HCT116 (cell line): ENCODE measurements around the gene TSKU. TPM values are rescaled to one million over a fixed set of nuclear protein-coding genes. Genes with fewer than 3 reads are reported as not detected.

Experiments
- ATAC-seq: fragments of 200-7000 bp; cut with Tn5 transposase; 2 replicates; pipeline ENCODE4 v1.9.1; 2020; ENCODE audit warnings: mild to moderate bottlenecking, moderate library complexity
- BruUV-seq: library from RNA; stranded (reverse); fragments of 400-500 nt; replicated peaks from 2 replicates; lab custom pipeline; 2021; lab: Mats Ljungman, UMichigan
- CTCF ChIA-PET: fragments of 300-600 bp; sonication (Branson Sonifier 250); formaldehyde crosslinking; loops from one replicate; lab custom pipeline; 2021; ENCODE audit warnings: antibody characterized with exemption; lab: Charles Lee
- POLR2A ChIA-PET: fragments of 300-600, 350-600 bp; sonication (Branson Sonifier 250); formaldehyde crosslinking; loops from one replicate; lab custom pipeline; 2021; ENCODE audit warnings: antibody characterized with exemption; lab: Charles Lee
- RAD21 ChIA-PET, 2 experiments: fragments of 300-600 bp; sonication (Branson Sonifier 250); formaldehyde crosslinking; loops; one replicate each; lab custom pipeline; 2023; ENCODE audit warnings: low total read pairs in 2 of 2; ENCODE audit not compliant: uncharacterized antibody in 2 of 2, unreplicated experiment in 2 of 2, low non-redundant PET in 1 of 2; lab: Charles Lee
- DNase-seq: peaks from one replicate; pipeline ENCODE4 v3.0.0-alpha.2; 2010; ENCODE audit warnings: low read depth, low spot score
- H2AFZ ChIP-seq: fragments of 200-600 bp; shearing (Covaris generic), sonication (generic); 2 replicates; pipeline ENCODE4 v1.6.1; 2017; ENCODE audit warnings: low read depth, mixed run types, mixed read lengths, antibody characterized with exemption, low read length; ENCODE audit not compliant: poor library complexity, severe bottlenecking
- H3K27ac ChIP-seq: 2 replicates; pipeline ENCODE4 v1.5.1; 2012; ENCODE audit warnings: low read depth, low read length
- H3K27me3 ChIP-seq: fragments of 200-600 bp; sonication (generic); 2 replicates; pipeline ENCODE4 v1.6.1; 2016; ENCODE audit warnings: mixed run types, low read length, mixed read lengths; ENCODE audit not compliant: insufficient read depth
- H3K36me3 ChIP-seq, 2 experiments: fragments of 200-500 bp in 1 of 2; fragments of 200-600 bp in 1 of 2; sonication (Bioruptor generic) in 1 of 2; sonication (generic) in 1 of 2; 2 replicates each; pipeline versions ENCODE4 v1.5.1 to v1.6.1; 2014 to 2016; ENCODE audit warnings: low read length in 2 of 2, inconsistent platforms in 1 of 2, mixed read lengths in 1 of 2, mixed run types in 1 of 2; ENCODE audit not compliant: insufficient read depth in 2 of 2, control insufficient read depth in 1 of 2
- H3K4me1 ChIP-seq, 2 experiments: fragments of 200-600 bp in 1 of 2; sonication (generic) in 1 of 2; 2 replicates each; pipeline versions ENCODE4 v1.5.1 to v1.6.1; 2012 to 2017; ENCODE audit warnings: low read length in 2 of 2, inconsistent platforms in 1 of 2, mild to moderate bottlenecking in 1 of 2, mixed read lengths in 1 of 2, mixed run types in 1 of 2, moderate library complexity in 1 of 2; ENCODE audit not compliant: insufficient read depth in 2 of 2, control insufficient read depth in 1 of 2
- H3K4me2 ChIP-seq: fragments of 200-600 bp; sonication (generic); 2 replicates; pipeline ENCODE4 v1.6.1; 2017; ENCODE audit warnings: mixed run types, low read length, mixed read lengths
- H3K4me3 ChIP-seq, 2 experiments: fragments of 200-600 bp in 1 of 2; sonication (generic) in 1 of 2; replicated peaks in 1 of 2; 2 replicates each; pipeline ENCODE4 v1.5.1; 2011 to 2016; ENCODE audit warnings: low read length in 2 of 2, control low read depth in 1 of 2, low read depth in 1 of 2, mild to moderate bottlenecking in 1 of 2, mixed read lengths in 1 of 2, mixed run types in 1 of 2
- H3K79me2 ChIP-seq: fragments of 200-600 bp; sonication (generic); 2 replicates; pipeline ENCODE4 v1.6.1; 2017; ENCODE audit warnings: mild to moderate bottlenecking, mixed run types, low read length, moderate library complexity, mixed read lengths; ENCODE audit not compliant: insufficient read depth
- H3K9ac ChIP-seq: fragments of 200-600 bp; sonication (generic); 2 replicates; pipeline ENCODE4 v1.6.1; 2016; ENCODE audit warnings: low read length, mixed read lengths
- H3K9me2 ChIP-seq: fragments of 200-600 bp; sonication (generic), shearing (Covaris generic); 2 replicates; pipeline ENCODE4 v1.6.1; 2017; ENCODE audit warnings: mixed run types, mild to moderate bottlenecking, moderate library complexity; ENCODE audit not compliant: insufficient read depth
- H3K9me3 ChIP-seq, 2 experiments: fragments of 200-500 bp in 1 of 2; fragments of 200-600 bp in 1 of 2; sonication (Bioruptor generic) in 1 of 2; sonication (generic) in 1 of 2; 2 replicates each; pipeline ENCODE4 v1.6.1; 2014 to 2017; ENCODE audit warnings: low read length in 2 of 2, mixed read lengths in 2 of 2, inconsistent platforms in 1 of 2, low read depth in 1 of 2, mild to moderate bottlenecking in 1 of 2, mixed run types in 1 of 2, moderate library complexity in 1 of 2; ENCODE audit not compliant: control insufficient read depth in 1 of 2, insufficient read depth in 1 of 2
- H4K20me1 ChIP-seq: fragments of 200-600 bp; sonication (generic), shearing (Covaris generic); 2 replicates; pipeline ENCODE4 v1.6.1; 2017; ENCODE audit warnings: mixed run types, mild to moderate bottlenecking, moderate library complexity; ENCODE audit not compliant: insufficient read depth
- ATF3 ChIP-seq: IDR thresholded peaks from 2 replicates; pipeline ENCODE4 v1.6.1; 2012
- EGR1 ChIP-seq: IDR thresholded peaks from 2 replicates; pipeline ENCODE4 v1.6.1; 2012; ENCODE audit warnings: low read depth
- ELF1 ChIP-seq: IDR thresholded peaks from 2 replicates; pipeline ENCODE4 v1.6.1; 2012; ENCODE audit warnings: low read depth, borderline replicate concordance
- EZH2 ChIP-seq: fragments of 200-600 bp; sonication (generic); IDR thresholded peaks from 2 replicates; pipeline ENCODE4 v1.6.1; 2017; ENCODE audit warnings: antibody characterized with exemption, mixed run types
- EZH2phosphoT487 ChIP-seq: fragments of 200-600 bp; IDR thresholded peaks from 2 replicates; pipeline ENCODE4 v1.6.1; 2018; ENCODE audit warnings: antibody characterized with exemption, borderline replicate concordance
- JUND ChIP-seq: IDR thresholded peaks from 2 replicates; pipeline ENCODE4 v1.6.1; 2012
- POLR2A ChIP-seq: IDR thresholded peaks from 2 replicates; pipeline ENCODE4 v1.7.0; 2011; ENCODE audit warnings: borderline replicate concordance; ENCODE audit not compliant: insufficient read depth, insufficient read length; ENCODE audit errors: extremely low read depth
- POLR2AphosphoS5 ChIP-seq: IDR thresholded peaks from 2 replicates; pipeline ENCODE4 v1.6.1; 2011; ENCODE audit warnings: mild to moderate bottlenecking, low read depth, low read length, moderate library complexity
- RAD21 ChIP-seq: IDR thresholded peaks from 2 replicates; pipeline ENCODE4 v1.6.1; 2012; ENCODE audit warnings: low read depth, mild to moderate bottlenecking
- SIN3A ChIP-seq: IDR thresholded peaks from 2 replicates; pipeline ENCODE4 v1.6.1; 2012; ENCODE audit warnings: low read depth
- SP1 ChIP-seq: IDR thresholded peaks from 2 replicates; pipeline ENCODE4 v1.6.1; 2012; ENCODE audit warnings: low read depth
- YY1 ChIP-seq: IDR thresholded peaks from 2 replicates; pipeline ENCODE4 v1.6.1; 2011; ENCODE audit warnings: low read length, low read depth, moderate library complexity, mild to moderate bottlenecking; ENCODE audit not compliant: insufficient replicate concordance; ENCODE audit errors: extremely low read depth
- ZNF274 ChIP-seq: fragments of 200-500 bp; sonication (Bioruptor generic); IDR thresholded peaks from 2 replicates; pipeline ENCODE4 v1.6.1; 2014; ENCODE audit warnings: mild to moderate bottlenecking, low read depth, low read length, inconsistent platforms
- intact Hi-C: fragments of 100-400 bp; cut with micrococcal nuclease; formaldehyde crosslinking; loops from 2 replicates; pipeline ENCODE4 v1.10.0; 2022
- total RNA-seq: library from RNA; stranded (reverse); gene quantifications from one replicate; pipeline ENCODE4 v1.2.1, GENCODE V29; 2021; ENCODE audit not compliant: unreplicated experiment
- TF ChIP-seq, protein P1 (sequence below): IDR thresholded peaks from 2 replicates; pipeline ENCODE4 v1.6.1; 2012; ENCODE audit warnings: low read depth
- TF ChIP-seq, protein P2 (sequence below), 3 experiments: fragments of 200-600 bp in 1 of 3; sonication (generic) in 1 of 3; IDR thresholded peaks in 2 of 3; conservative IDR thresholded peaks in 1 of 3; 2 replicates each; pipeline ENCODE4 v1.5.1; 2012 to 2017; ENCODE audit warnings: low read depth in 2 of 3, low read length in 2 of 3, antibody characterized with exemption in 1 of 3, borderline replicate concordance in 1 of 3, control low read depth in 1 of 3, mild to moderate bottlenecking in 1 of 3, mixed read lengths in 1 of 3, mixed run types in 1 of 3, moderate library complexity in 1 of 3; ENCODE audit not compliant: insufficient read depth in 1 of 3
- TF ChIP-seq, protein P3 (sequence below): IDR thresholded peaks from 2 replicates; pipeline ENCODE4 v1.6.1; 2011; ENCODE audit warnings: mild to moderate bottlenecking, low read length, moderate library complexity; ENCODE audit not compliant: insufficient replicate concordance; ENCODE audit errors: extremely low read depth

The TSKU gene
- total RNA-seq, 1 experiment from 2014 or later = 21.9 TPM

- Histone ChIP-seq H4K20me1 (no peaks in the 10 kb centered on the region), H3K4me2 (no peak overlapping the region), H2AFZ (no peak overlapping the region), H3K4me1 (peaks cover 7 to 21% of the 10 kb centered on the region in 2 experiments; a peak in 3 of 4 replicates), H3K79me2 (peaks cover 29% of the 10 kb centered on the region; the same call in 1 of the 2 replicates), H3K36me3 (peaks cover 0 to 6% of the 10 kb centered on the region in 2 experiments; a peak in 1 of 4 replicates), H3K9ac (no peak overlapping the region), H3K4me3 (no peak overlapping the region), H3K27me3 (no peaks in the 10 kb centered on the region), H3K27ac (no peak overlapping the region), H3K9me3 (no peaks in the 10 kb centered on the region), H3K9me2 (no peaks in the 10 kb centered on the region)
- POLR2A ChIA-PET = no interaction called here
- TF ChIP-seq ZNF274 (no peak), SP1 (no peak), POLR2A (no peak), EZH2 (no peak), EGR1 (no peak), SIN3A (no peak), YY1 (no peak), ATF3 (no peak), ELF1 (no peak), JUND (no peak), EZH2phosphoT487 (no peak), POLR2AphosphoS5 (no peak), RAD21 (no peak)
- TF ChIP-seq, protein P1, sequence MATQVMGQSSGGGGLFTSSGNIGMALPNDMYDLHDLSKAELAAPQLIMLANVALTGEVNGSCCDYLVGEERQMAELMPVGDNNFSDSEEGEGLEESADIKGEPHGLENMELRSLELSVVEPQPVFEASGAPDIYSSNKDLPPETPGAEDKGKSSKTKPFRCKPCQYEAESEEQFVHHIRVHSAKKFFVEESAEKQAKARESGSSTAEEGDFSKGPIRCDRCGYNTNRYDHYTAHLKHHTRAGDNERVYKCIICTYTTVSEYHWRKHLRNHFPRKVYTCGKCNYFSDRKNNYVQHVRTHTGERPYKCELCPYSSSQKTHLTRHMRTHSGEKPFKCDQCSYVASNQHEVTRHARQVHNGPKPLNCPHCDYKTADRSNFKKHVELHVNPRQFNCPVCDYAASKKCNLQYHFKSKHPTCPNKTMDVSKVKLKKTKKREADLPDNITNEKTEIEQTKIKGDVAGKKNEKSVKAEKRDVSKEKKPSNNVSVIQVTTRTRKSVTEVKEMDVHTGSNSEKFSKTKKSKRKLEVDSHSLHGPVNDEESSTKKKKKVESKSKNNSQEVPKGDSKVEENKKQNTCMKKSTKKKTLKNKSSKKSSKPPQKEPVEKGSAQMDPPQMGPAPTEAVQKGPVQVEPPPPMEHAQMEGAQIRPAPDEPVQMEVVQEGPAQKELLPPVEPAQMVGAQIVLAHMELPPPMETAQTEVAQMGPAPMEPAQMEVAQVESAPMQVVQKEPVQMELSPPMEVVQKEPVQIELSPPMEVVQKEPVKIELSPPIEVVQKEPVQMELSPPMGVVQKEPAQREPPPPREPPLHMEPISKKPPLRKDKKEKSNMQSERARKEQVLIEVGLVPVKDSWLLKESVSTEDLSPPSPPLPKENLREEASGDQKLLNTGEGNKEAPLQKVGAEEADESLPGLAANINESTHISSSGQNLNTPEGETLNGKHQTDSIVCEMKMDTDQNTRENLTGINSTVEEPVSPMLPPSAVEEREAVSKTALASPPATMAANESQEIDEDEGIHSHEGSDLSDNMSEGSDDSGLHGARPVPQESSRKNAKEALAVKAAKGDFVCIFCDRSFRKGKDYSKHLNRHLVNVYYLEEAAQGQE = no peak
- TF ChIP-seq, protein P2, sequence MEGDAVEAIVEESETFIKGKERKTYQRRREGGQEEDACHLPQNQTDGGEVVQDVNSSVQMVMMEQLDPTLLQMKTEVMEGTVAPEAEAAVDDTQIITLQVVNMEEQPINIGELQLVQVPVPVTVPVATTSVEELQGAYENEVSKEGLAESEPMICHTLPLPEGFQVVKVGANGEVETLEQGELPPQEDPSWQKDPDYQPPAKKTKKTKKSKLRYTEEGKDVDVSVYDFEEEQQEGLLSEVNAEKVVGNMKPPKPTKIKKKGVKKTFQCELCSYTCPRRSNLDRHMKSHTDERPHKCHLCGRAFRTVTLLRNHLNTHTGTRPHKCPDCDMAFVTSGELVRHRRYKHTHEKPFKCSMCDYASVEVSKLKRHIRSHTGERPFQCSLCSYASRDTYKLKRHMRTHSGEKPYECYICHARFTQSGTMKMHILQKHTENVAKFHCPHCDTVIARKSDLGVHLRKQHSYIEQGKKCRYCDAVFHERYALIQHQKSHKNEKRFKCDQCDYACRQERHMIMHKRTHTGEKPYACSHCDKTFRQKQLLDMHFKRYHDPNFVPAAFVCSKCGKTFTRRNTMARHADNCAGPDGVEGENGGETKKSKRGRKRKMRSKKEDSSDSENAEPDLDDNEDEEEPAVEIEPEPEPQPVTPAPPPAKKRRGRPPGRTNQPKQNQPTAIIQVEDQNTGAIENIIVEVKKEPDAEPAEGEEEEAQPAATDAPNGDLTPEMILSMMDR (IDR thresholded peaks at IDR 0.05 in 2 of 3, conservative IDR thresholded peaks at IDR 0.05 in 1 of 3; ENCODE audit: borderline replicate concordance in 1 of 3, insufficient read depth in 1 of 3, low read depth in 2 of 3, low read length in 2 of 3) = no peak
- TF ChIP-seq, protein P3, sequence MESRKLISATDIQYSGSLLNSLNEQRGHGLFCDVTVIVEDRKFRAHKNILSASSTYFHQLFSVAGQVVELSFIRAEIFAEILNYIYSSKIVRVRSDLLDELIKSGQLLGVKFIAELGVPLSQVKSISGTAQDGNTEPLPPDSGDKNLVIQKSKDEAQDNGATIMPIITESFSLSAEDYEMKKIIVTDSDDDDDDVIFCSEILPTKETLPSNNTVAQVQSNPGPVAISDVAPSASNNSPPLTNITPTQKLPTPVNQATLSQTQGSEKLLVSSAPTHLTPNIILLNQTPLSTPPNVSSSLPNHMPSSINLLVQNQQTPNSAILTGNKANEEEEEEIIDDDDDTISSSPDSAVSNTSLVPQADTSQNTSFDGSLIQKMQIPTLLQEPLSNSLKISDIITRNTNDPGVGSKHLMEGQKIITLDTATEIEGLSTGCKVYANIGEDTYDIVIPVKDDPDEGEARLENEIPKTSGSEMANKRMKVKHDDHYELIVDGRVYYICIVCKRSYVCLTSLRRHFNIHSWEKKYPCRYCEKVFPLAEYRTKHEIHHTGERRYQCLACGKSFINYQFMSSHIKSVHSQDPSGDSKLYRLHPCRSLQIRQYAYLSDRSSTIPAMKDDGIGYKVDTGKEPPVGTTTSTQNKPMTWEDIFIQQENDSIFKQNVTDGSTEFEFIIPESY = no peak
- no peak for ATAC-seq
- DNase-seq = no peak
- no TSS peak for BruUV-seq
- RAD21 ChIA-PET = no interaction called here
- intact Hi-C loops = no loop called here
- CTCF ChIA-PET = interaction anchor here (7.3 kb wide), 1 partner anchor 124 kb away, joined by 50 read pairs; no protein-coding TSS in a partner anchor
Measured at GRCh38 chr11:76796511-76797198, 13.5 kb downstream of the TSKU start.
